DOHH2 (cell line): ENCODE data around the gene STX8.

Experiments
- CTCF ChIP-seq: fragments of 200-600 bp; sonication (generic); IDR thresholded peaks from one replicate; pipeline ENCODE4 v1.5.1; 2014; ENCODE audit warnings: antibody characterized with exemption, mild to moderate bottlenecking, low read depth, low read length; ENCODE audit not compliant: poor library complexity, severe bottlenecking
- EZH2phosphoT487 ChIP-seq: fragments of 200-600 bp; sonication (generic); IDR thresholded peaks from 2 replicates; pipeline ENCODE4 v1.6.1; 2017; ENCODE audit warnings: borderline replicate concordance, mild to moderate bottlenecking, antibody characterized with exemption, low read length, moderate library complexity, mixed read lengths

DNA sequence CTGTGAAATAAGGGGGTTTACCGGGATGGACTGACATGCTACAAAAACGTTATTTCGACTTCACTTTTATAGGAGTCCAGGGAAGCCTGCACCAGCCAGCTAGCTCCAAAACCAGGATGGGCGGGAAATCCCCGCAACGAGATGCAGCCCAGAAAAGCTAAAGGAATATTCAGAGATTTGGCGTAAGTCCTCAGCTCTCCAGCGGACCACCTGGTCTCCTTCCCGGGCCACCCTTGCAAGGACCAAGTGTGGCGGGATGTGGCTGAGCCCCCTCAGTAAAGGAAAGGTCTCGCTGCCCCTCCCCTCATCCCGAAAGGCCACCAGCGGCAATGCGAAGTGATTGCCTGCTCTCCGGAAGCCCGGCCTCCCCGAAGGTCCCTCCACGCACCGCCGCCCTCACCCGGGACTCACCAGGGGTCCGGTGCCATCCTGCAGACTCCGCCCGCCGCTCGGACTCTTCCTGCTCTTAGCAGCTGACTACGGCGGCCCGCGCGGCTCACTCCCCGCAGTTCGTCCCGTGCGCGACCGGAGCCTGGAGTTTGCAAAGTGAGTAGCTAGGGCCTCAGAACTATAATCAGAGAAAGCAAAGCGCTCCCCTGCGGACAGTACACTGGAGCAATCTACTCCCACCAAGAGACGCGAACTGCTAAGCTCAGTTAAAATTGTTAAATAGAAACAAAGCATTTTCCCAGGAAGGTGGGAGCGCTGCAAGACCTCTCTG lies at the start of gene STX8:
- TF ChIP-seq CTCF: no peak
- no peak for TF ChIP-seq EZH2phosphoT487
